ENCODE results near the gene GLI3.

- TF ChIP-seq CTCF (conservative IDR thresholded peaks at IDR 0.05 in 1 of 2, IDR thresholded peaks at IDR 0.05 in 1 of 2; ENCODE audit: extremely low read depth in 1 of 2, insufficient read depth in 1 of 2, low read depth in 1 of 2, low read length in 2 of 2) (no peak), EZH2 (IDR thresholded peaks at IDR 0.05; ENCODE audit: borderline replicate concordance, low read length) (no peak)
These were observed 162.9 kb downstream of the GLI3 start for GRCh38 chr7:42074076-42074475.
